Daoy (cell line): Measurements from ENCODE around the gene NEGR1. TPM values are rescaled to one million over a fixed set of nuclear protein-coding genes. Genes with fewer than 3 reads are reported as not detected.

Source experiments
- DNase-seq: peaks from one replicate; pipeline ENCODE4 v3.0.0-alpha.2; 2015; ENCODE audit warnings: low read depth
- total RNA-seq: library from RNA; depleted of rRNA; stranded (reverse); fragments of >200 nt; shearing (Covaris generic); gene quantifications from 2 replicates; pipeline ENCODE4 v1.2.3, GENCODE V29; 2014

Gene NEGR1
- total RNA-seq, 1 experiment from 2014 or later, result 16.3 TPM

DNA sequence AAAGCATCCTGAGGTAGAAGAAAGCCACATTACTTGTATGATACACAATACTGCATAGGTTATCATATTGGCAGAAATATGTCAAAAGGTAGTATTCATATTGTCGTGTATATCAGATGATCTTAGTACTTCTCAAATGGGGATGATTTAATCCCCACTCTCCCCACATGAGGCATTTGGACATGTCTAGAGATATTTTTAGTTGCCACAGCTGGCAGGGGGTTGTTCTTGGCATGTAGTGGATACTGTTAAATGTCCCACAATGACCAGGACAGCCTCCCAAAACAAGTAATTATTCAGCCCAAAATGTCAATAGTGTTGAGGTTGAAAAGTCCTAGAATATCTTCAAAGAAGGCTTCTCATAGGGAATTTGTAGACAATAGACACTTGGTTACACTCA is 162.8 kb downstream of the NEGR1 start:
- no peak for DNase-seq

DNA sequence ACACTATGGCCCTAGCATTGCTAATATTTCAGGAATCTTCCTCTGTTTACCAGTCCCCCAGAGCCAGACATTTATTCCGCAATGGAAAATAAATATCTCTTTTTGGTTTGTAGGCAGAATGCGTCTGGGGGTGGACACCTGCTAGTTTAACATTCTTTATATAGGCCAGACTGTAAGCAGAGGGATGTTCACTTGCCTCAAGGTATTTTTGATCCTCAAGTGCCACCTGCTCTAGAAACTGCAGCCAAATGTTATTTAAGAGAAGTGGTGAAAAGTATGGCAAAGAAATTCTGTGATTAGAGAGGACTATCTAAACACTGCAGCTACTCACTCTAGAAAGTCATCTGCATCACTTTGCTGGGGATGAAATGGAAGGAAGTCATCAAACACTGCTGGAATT is 164.7 kb downstream of the NEGR1 start:
- no peak for DNase-seq

DNA sequence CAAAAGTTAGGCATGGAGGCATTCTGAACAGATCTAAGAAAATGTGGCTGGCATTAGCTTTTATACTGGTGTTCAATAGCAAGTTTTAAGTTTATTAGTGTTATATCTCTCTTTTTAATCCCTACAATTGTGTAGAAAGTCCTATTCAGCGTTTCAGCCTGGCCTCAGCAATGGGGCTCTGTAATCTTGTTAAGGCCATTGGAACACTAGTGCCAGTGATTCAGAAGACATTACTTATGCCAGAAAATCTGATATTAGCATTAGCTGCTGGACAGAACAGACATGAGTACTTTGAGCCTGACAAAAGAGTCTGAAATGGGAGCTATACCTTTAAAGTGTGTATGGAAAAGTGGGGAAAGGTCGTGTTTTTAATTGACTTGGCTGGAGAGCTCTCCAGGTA is 167.0 kb downstream of the NEGR1 start:
- no peak for DNase-seq

DNA sequence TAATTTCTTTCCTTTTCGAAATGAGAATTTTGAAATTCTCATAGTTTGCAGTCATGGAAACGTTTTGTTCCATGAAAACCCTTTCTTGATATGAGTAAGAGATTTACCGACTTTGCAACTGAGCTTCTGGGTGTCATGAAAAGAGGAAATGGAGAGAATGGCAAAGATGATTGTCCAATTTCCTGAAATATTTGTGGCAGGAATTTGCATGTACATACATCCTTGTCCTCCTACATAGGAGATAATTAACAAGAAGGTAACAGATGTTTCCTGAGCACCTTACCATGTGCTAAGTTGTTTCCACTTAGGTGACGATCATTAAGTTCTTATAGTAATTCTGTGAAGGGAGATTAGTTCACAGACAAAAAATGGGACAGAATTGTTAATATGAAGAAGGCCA is 170.7 kb downstream of the NEGR1 start:
- DNase-seq, result no peak

DNA sequence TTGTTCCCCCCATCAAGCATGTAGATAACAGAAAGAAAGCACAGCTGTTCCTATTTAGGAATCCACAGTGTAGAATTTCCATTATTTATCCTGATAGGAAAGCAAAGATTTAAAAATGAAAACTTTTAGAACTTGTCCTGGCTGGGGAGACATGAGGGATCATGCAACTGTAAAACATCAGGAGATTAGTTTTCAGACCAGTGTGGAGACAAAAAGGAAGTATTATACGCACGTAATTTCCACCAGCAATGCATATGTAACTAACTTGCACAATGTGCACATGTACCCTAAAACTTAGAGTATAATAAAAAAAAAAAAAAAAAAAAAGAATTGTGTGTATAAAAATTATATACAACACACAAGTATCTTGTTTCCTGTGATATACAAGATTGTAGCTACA is 172.4 kb downstream of the NEGR1 start:
- no peak for DNase-seq

DNA sequence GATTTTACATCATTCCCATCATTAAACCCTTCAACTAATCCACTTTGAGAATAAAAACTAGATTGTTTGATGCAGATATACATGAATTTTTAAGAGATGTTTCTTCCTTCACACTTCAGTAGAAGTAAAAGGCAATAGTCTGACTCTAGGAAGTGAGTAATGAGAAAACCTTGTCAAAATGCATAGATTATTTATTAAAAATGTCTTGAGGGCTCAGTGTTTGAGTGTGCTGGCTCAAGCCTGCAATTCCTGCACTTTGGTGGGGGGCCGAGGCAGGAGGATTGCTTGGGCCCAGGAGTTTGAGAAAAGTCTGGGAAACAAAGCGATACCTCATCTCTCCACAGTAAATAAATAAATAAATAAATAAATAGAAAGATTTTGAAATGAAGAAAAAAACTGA is 177.1 kb downstream of the NEGR1 start:
- no peak for DNase-seq

DNA sequence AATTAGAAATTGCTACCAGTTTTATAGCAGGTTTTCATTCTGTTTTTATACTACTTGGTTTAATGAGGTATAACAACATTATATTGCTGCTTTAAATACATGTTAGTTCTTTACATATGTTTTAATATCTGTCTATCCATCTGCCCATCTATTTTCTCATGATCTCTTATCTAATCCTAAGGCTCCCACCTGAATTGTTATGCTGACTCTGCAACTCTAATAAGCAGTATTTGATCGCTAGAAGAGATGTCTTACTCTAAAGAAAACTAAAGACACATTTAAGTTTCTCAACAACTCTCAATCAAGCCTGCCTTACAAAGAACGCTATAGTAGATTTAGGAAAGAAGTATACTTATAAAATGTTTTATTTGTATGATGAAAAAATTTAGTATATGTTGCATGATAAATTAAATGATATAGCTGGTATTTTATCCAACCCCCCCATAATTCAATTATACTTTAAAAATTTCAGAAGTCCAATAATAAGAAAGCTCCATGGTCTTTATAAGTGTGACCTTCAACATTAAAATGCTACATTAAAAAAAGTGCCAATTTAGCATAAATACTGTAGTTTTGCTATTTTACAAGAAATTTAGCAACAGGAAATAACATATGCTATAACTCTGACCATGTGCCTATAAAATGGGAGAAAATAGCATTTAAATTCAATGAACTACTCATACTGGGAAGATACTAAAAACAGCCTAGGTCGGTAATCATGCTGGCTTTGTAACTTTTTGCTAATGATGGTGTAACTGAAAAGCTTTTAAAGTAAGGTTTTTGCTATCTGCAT is 180.3 kb downstream of the NEGR1 start:
- DNase-seq, result no peak

DNA sequence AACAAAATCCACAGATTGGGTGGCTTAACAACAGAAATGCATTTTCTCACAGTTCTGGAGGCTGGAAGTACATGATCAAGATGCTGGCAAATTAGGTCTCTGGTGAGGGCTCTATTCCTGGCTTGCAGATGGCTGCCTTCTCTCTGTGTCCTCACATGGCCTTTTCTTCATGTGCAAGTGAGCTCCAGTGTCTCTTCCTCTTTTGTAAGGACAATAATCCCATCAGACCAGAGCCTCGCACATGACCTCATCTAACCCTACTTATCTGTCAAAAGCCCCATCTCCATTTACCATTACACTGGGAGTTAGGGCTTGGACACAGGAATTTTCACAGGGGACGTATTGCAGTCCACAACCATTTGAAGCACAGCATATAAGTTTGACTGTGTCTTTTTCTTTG is 181.6 kb downstream of the NEGR1 start:
- no peak for DNase-seq

DNA sequence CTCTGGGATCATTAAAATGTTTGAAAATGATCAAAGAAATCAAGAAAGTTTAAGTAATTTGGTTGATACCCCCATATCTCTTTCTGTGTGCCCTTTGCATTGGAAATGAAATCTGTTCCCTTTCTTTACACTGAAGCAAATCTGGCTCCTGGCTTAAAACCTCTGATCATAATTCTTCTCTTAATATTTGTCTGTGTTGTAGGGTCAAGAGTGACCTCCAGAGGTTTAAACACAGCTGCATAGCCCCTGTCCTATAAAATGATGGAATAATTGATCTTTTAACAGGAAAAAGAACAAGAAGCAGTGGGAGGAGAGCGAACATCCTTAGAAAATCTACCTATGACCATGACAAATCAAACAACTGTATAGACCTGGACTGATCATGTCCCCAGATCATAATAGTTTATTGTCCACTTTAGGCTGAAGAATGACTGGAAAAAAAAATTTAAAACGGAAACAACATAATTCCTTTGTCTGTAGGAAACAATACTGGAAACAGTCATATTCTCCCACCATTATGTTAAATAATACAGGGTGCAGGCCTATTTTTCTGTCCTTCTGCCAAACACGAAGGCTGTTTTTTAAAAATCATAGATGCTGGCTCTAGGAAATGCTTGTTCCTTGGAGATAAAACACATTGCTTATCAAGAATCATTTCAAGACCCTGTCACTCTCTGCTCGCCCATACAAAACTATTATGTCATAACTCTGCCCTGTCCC is 184.3 kb downstream of the NEGR1 start:
- DNase-seq, result no peak

DNA sequence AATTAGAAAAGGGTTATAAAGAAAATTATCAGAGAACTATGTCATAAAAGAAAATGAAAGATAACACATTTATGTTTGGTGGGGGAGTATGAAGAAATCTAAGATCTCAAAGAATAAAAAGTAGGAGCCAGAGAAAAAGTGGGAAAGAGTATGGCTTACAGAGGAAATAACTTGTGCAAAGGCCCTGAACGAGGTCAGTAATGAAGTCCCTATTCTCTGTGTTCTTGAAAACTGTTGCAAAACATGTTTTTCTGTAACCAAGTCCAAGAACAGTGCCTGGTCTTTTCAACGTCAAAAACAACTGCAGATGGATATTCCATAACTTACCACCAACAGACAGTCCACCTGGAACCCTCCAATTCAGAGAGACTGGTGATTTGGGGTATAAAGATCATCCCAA is 188.1 kb downstream of the NEGR1 start:
- no peak for DNase-seq

DNA sequence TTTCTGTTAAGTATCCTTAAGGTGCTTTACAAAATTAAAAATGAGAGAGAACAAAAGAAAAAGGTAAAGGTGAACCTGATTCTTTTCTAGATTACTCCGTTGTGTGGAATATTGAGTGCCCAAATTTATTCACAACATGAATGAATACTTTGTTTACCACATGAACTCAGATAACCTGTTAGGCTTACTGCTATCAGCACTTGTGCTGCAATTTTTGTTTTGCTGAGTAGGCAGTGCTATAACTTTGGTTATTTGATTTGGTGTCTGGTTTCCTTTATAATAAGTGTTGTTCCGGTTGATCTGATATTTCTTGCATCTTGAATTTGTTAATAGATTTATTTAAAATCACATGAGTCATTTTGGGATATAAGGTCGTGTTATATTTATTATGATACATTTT is 195.9 kb downstream of the NEGR1 start:
- DNase-seq, result no peak

DNA sequence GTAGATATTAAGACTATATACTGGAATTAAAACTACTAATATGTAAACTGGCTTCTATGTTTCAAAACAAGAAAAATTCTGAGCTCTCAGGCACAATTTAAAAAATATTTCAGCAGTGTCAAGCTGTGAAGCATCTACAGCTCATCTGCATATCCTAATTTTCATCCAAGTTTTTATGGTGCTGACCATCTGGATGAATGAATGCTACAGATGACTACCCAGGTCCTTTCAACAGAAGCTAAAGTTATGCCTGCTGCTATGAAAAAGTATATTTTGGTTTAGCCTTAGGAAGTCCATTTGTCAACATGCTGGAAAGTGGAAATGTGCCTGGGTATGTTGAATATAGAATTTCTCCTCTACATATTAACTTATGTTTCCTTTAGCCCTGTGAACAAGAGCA is 206.9 kb downstream of the NEGR1 start:
- no peak for DNase-seq

DNA sequence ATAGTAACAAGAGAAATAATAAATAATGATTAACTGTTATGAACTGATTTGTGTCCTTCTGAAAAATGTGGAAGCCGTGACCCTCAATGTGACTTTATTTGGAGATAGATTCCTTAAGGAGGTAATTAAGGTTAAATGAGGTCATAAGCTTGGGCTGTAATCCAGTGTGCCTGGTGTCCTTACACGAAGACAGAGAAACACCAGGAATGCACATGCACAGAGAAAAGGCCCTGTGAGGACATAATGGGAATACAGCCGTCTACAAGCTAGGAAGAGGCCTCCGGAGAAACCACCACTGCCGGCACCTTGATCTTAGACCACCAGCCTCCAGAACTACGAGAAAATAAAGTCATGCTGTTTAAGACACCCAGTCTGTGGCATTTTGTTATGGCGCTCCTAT is 215.9 kb downstream of the NEGR1 start:
- DNase-seq, result no peak

DNA sequence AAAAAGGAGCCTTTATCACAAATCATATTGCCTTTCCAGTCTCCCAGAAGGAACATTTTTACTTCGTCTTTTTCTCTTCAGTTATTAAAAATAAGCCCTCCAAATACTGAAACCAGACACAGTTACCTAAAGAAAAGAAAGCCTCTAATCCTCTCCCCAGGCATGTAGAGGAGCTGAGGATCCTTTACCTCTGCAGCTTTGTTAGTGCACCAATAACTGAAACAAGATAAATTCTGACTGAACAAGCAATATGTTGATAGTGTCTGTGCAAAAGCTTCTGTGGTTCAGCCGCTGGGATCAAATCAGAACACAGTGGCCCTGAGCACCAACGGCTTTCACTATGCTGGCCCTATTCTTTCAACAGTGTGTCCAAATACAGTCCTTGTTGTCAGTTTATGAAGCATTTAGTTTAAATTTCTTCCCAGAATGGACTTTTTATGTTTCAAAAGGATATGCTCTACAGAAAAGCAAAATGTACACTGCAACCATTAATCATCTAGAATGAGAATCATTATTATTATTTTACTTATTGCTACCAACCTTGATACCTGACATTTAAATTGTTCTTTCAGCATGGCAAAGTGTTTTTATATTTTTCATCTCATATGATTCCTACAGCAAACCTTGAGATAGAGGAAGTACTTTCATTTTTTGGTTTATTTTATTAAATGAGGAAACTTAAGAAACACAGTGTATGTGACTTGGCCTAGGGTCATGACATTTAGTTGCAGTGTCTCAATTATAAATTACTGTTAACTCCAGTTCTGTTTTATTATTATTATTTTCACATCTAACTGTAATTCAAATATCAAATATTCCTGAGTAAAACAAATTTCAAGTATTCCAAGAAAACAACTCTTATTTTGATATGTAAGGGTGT is 217.9 kb downstream of the NEGR1 start:
- DNase-seq, result no peak

DNA sequence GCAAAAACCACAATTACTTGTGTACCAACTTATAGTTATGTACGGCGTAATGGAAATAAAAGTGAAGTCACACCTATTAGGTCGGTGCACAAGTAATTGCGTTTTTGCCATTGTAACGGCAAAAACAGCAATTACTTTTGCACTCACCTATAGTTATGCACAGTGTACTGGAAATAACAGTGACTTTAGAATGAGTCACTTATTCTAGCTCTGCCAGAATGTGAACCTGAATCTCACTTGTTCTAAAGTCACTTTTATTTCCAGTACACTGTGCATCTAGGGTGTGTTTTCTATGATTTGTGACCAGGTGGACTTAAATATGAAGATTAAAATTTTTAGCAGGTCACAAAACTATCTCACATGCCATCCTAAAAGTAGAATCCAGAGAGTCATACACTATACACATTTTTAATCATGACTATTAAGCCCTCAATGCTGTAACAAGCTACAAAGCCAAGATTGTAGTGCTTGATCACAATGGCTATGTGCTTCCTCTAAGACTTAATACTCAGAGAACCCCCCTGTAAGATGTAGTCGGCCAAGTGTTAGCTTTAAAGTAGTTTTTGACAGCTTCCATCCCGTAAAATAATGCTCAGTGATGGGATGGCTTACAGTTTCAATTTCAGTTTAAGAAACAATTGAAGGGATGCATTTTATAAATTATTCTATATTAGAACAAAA is 218.8 kb downstream of the NEGR1 start:
- DNase-seq, result no peak

DNA sequence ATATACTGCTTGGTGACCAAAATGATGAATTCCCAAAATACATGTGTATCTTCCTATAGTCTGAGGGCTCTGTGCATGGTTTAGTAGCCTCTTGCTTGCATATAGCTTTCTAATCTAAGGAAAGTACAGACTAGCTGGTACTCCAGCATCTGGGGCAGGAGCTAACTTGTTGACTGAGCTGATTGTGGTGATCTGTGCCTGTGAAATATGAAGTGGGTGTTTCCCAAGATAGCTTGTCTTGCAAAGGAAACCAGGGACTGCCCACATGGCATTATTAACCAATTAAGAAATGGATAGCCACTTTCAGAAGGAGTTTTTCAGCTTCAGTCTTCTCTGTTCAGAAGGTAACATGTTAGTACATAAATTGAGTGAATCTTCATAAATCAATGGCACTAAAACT is 219.8 kb downstream of the NEGR1 start:
- DNase-seq, result peak; percentile 17

DNA sequence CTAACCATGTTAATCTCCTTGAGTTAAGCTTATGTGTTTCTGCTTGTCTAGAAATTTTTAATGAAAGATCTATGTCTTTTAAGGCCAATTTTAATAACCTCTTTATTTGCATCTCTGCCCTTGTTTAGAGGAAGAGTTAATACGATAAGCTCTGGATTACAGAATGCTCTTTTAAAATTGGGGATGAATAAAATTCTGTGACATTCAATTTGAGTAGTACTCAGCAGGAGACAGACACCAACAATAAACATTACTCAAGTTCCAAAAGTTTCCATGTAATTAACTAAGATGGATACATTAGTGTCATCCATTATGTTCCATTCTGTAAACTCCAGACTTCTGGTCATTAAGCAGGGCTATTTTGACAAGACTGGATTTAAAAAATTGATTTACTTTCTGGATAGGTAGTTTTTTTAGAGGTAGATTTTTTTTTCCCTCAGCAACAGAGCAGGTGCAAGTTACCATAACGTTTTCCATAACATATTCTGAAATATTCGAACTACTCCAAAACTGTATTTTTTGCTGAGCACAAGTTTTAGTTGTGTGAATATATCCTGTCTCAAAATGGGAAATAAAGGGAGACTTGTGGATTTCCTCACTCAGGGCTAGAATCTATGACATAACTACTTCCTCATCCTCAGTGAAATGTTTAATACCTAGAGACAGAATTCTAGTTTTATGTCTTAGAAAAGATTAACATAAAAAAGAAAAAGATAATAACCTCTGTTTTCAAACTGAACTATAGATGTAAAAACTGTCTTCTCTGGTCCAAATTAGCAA is 221.7 kb downstream of the NEGR1 start:
- no peak for DNase-seq

DNA sequence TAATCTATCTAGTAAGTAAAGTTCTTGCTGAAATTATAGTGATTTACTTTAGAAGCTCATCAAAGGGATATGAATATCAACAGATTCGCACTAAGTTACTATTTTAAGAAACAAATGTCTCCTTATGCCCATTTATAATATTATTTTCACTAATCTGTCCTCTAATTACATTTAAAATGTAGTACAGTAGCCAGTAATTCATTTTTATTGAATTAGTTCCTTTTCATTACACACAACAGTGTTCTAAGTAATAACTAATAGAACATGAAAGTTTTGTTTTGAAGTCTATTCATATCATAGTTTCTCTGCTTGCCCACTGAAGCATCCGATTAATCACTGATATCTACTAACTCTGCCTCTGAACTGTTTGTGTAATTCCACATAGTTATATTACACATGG is 225.8 kb downstream of the NEGR1 start:
- DNase-seq, result no peak

DNA sequence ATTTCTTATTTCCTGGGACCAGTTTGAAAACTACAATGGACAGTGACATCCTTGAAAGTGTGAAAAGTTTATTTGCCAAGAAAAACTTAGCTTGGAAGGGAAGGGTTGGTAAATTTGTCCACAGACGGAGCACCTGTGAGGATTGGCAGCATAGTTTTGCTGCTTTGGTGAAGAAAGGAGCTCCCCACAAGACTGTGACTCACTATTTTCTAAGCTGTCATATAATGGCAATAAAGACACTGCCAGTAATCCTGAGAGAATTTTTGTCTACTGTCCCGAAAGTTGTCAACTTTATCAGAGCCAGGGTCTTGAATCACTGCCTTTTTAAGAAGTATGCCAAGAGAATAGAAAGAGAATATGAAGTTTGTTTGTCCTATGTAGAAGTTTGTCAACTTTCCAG is 230.8 kb downstream of the NEGR1 start:
- DNase-seq, result peak; percentile 11

DNA sequence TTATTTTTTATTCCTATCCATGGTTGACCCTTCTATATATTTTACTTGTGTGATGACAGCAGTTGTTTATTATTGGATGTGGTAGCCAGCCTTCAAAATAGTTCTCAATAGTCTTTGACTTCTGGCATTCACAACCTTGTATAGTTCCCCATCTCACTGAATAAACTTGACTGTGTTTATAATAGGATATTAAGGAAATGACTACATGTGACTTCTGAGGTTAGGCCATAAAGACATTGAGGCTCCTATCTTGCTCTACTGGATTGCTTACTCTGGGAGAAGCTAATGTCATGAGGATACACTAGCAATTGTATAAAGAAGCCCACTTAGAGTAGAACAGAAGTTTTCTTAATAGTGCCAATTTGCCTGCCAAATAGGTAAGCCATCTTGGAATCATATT is 231.8 kb downstream of the NEGR1 start:
- DNase-seq, result no peak

DNA sequence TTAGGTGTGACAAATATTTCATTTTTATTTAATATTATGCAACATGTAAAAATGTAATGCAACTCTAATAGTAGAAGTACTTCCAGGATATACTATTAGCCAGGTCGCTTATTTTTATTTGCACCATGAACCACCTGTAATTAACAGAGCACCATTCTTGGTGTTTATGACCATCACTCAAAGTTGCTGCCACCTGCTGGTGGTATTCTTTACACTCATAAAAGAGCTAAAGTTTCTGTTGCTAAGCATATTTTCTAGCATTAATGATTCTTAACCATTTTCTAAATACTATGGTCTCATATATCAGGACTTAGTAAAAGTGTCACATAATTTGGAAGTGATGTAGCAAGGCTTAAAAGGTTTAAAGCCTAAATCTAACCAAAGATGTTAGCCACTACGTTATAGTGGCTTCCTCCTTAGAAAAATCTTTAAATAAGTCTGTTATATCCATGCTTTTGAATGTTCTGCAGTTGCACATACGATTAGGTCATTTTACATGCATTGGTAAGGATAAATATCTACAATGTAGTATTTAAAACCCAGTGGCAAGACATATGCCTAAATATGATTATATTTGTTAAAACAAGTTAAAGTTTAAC is 244.5 kb downstream of the NEGR1 start:
- DNase-seq, result peak; percentile 31
